H1 (cell line): ENCODE measurements around the gene MYCBP2. TPM values are rescaled to one million over a fixed set of nuclear protein-coding genes. Genes with fewer than 3 reads are reported as not detected.

Experiments
- E2F6 ChIP-seq: IDR thresholded peaks from 2 replicates; pipeline ENCODE4 v1.6.1; 2012; ENCODE audit warnings: inconsistent platforms
- KDM5A ChIP-seq: fragments of 200-600 bp; IDR thresholded peaks from 2 replicates; pipeline ENCODE4 v1.7.1; 2012; ENCODE audit warnings: mild to moderate bottlenecking, low read length, inconsistent platforms, mixed read lengths
- YY1 ChIP-seq: IDR thresholded peaks from 2 replicates; pipeline ENCODE4 v1.6.1; 2011; ENCODE audit warnings: low read depth, mild to moderate bottlenecking, low read length
- polyA plus RNA-seq, 7 experiments: library from polyadenylated mRNA; depleted of rRNA in 3 of 7; stranded (reverse) in 5 of 7; unstranded in 2 of 7; fragments of >200 nt in 5 of 7; fragments of 200-250 nt in 2 of 7; gene quantifications; 1 replicate in 5 of 7; 2 replicates in 1 of 7; 4 replicates in 1 of 7; pipeline versions ENCODE4 v1.2.1 to v1.2.3, GENCODE V29; 2011 to 2013; ENCODE audit warnings: missing spikeins in 2 of 7, mixed read lengths in 2 of 7
- total RNA-seq: library from RNA; stranded (reverse); fragmentation: NEBNext Ultra II Directional; extraction: Animal tissue kit (Norgen Biotek cat#: 25700); gene quantifications from 2 replicates; pipeline ENCODE4 v1.2.1, GENCODE V29; 2021
- TF ChIP-seq, protein P1 (sequence below): IDR thresholded peaks from 2 replicates; pipeline ENCODE4 v1.6.1; 2011; ENCODE audit warnings: low read depth, mild to moderate bottlenecking, low read length; ENCODE audit not compliant: insufficient read depth

The MYCBP2 gene
- total and polyA plus RNA-seq, 2 of the 8 experiments (the other 6 are each of a cell fraction or from before 2014, with no cell fraction given): 19.0 to 52.1 TPM

GRCh38 chr13:77353995-77354394 is 27.1 kb upstream of the MYCBP2 start (continued):
- TF ChIP-seq E2F6 (no peak), KDM5A (no peak), YY1 (no peak)
- TF ChIP-seq, protein P1, sequence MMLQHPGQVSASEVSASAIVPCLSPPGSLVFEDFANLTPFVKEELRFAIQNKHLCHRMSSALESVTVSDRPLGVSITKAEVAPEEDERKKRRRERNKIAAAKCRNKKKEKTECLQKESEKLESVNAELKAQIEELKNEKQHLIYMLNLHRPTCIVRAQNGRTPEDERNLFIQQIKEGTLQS: no peak
